MM.1S (cell line): ENCODE measurements around the gene WNT5A.

Source experiments
- DNase-seq: peaks from one replicate; pipeline ENCODE4 v3.0.0-alpha.2; 2015
- H2AFZ ChIP-seq: fragments of 300-600 bp; sonication (generic); 2 replicates; pipeline ENCODE4 v1.6.0; 2016; ENCODE audit warnings: antibody characterized with exemption, low read length
- H3F3A ChIP-seq: fragments of 300-600 bp; sonication (generic); 2 replicates; pipeline ENCODE4 v1.6.1; 2016; ENCODE audit warnings: mild to moderate bottlenecking, antibody characterized with exemption, low read length, moderate library complexity, mixed read lengths; ENCODE audit not compliant: insufficient read depth
- H3K27ac ChIP-seq: fragments of 300-600 bp; sonication (generic); 2 replicates; pipeline ENCODE4 v1.5.1; 2016; ENCODE audit warnings: mild to moderate bottlenecking, low read length
- H3K27me3 ChIP-seq: fragments of 300-600 bp; sonication (generic); replicated peaks from 2 replicates; pipeline ENCODE4 v1.6.0; 2016; ENCODE audit warnings: low read length; ENCODE audit not compliant: insufficient read depth
- H3K36me3 ChIP-seq: fragments of 300-600 bp; sonication (generic); replicated peaks from 2 replicates; pipeline ENCODE4 v1.6.1; 2016; ENCODE audit warnings: mild to moderate bottlenecking, low read length, mixed read lengths; ENCODE audit not compliant: insufficient read depth
- H3K4me1 ChIP-seq: fragments of 300-600 bp; sonication (generic); 2 replicates; pipeline ENCODE4 v1.6.1; 2016; ENCODE audit warnings: low read length, mixed read lengths
- H3K4me2 ChIP-seq: fragments of 300-600 bp; sonication (generic); 2 replicates; pipeline ENCODE4 v1.6.0; 2016; ENCODE audit warnings: low read depth, low read length
- H3K4me3 ChIP-seq: fragments of 300-600 bp; sonication (generic); 2 replicates; pipeline ENCODE4 v1.5.1; 2016; ENCODE audit warnings: low read length, mixed read lengths
- H3K79me2 ChIP-seq: fragments of 300-600 bp; sonication (generic); 2 replicates; pipeline ENCODE4 v1.6.1; 2016; ENCODE audit warnings: mixed run types, low read length, mixed read lengths
- H3K9ac ChIP-seq: fragments of 300-600 bp; sonication (generic); 2 replicates; pipeline ENCODE4 v1.6.1; 2016; ENCODE audit warnings: low read length, mixed read lengths
- H3K9me2 ChIP-seq: fragments of 300-600 bp; sonication (generic); replicated peaks from 2 replicates; pipeline ENCODE4 v1.6.1; 2016; ENCODE audit warnings: mild to moderate bottlenecking, low read length, mixed read lengths; ENCODE audit not compliant: insufficient read depth
- H3K9me3 ChIP-seq: fragments of 300-600 bp; sonication (generic); replicated peaks from 2 replicates; pipeline ENCODE4 v1.6.1; 2016; ENCODE audit warnings: mild to moderate bottlenecking, low read length, mixed read lengths; ENCODE audit not compliant: insufficient read depth
- H4K20me1 ChIP-seq: fragments of 300-600 bp; sonication (generic); 2 replicates; pipeline ENCODE4 v1.6.1; 2016; ENCODE audit warnings: mild to moderate bottlenecking, low read length, moderate library complexity, mixed read lengths; ENCODE audit not compliant: insufficient read depth
- EZH2 ChIP-seq: fragments of 300-600 bp; sonication (generic); optimal IDR thresholded peaks from 2 replicates; pipeline ENCODE3; 2017; ENCODE audit warnings: low read depth, mild to moderate bottlenecking, antibody characterized with exemption, low read length, mixed read lengths
- EZH2phosphoT487 ChIP-seq: fragments of 300-600 bp; sonication (generic); IDR thresholded peaks from 2 replicates; pipeline ENCODE4 v1.6.1; 2018; ENCODE audit warnings: antibody characterized with exemption, low read length
- TF ChIP-seq, protein P1 (sequence below): fragments of 300-600 bp; sonication (generic); IDR thresholded peaks from 2 replicates; pipeline ENCODE4 v1.5.1; 2016; ENCODE audit warnings: antibody characterized with exemption, low read length, mixed read lengths

WNT5A gene

DNA sequence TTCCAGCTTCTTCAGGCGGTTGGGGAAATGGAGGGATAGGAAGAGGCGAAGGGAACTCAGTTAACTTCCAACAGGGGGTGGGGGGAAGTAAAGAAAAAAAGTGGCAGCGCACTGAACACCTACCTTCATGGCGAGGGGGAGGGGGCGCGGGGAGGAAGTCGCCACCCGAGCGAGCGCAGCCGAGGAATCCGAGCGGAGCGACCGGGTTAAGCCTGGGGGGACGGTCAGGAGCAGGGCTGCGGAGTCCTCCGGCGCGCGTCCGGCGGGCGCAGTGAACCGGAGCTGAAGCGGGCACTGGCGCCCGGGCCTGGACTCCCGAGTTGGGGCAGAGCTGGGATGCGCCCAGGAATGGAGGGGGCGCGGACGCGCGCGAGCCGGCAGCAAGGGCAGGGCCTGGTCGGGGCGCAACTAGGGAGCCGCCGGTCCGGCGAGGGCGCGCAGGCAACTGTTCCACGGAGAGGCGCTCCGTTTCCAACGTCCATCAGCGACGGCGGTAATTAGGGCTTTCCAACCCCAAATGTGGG lies at the start of gene WNT5A:
WNT5A (minus strand) TSS at position 450 of the 524 bp plus-strand sequence; CDS start at position 129, 321 bp downstream.
- no peaks in the 10 kb centered on the region for H3K9me3 ChIP-seq
- TF ChIP-seq EZH2phosphoT487 (no peak), EZH2 (no peak)
- TF ChIP-seq, protein P1, sequence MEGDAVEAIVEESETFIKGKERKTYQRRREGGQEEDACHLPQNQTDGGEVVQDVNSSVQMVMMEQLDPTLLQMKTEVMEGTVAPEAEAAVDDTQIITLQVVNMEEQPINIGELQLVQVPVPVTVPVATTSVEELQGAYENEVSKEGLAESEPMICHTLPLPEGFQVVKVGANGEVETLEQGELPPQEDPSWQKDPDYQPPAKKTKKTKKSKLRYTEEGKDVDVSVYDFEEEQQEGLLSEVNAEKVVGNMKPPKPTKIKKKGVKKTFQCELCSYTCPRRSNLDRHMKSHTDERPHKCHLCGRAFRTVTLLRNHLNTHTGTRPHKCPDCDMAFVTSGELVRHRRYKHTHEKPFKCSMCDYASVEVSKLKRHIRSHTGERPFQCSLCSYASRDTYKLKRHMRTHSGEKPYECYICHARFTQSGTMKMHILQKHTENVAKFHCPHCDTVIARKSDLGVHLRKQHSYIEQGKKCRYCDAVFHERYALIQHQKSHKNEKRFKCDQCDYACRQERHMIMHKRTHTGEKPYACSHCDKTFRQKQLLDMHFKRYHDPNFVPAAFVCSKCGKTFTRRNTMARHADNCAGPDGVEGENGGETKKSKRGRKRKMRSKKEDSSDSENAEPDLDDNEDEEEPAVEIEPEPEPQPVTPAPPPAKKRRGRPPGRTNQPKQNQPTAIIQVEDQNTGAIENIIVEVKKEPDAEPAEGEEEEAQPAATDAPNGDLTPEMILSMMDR: no peak
- H3K4me2 ChIP-seq: peak within 1 kb of the TSS; percentile 94
- peaks cover 8% of the 10 kb centered on the region for H3F3A ChIP-seq
- no peaks in the 10 kb centered on the region for H4K20me1 ChIP-seq
- H3K36me3 ChIP-seq: no peaks in the 10 kb centered on the region
- peak within 1 kb of the TSS; percentile 95 for H3K4me3 ChIP-seq
- H3K79me2 ChIP-seq: no peaks in the 10 kb centered on the region
- H3K9me2 ChIP-seq: no peaks in the 10 kb centered on the region
- peak within 1 kb of the TSS; percentile 92 for H2AFZ ChIP-seq
- no peak within 1 kb of the TSS for H3K27ac ChIP-seq
- H3K4me1 ChIP-seq: peaks cover 6% of the 10 kb centered on the region; the same call in 1 of the 2 replicates
- H3K9ac ChIP-seq: peak within 1 kb of the TSS; percentile 62; the same call in 1 of the 2 replicates
- no peaks in the 10 kb centered on the region for H3K27me3 ChIP-seq
- DNase-seq: peak; percentile 42

DNA sequence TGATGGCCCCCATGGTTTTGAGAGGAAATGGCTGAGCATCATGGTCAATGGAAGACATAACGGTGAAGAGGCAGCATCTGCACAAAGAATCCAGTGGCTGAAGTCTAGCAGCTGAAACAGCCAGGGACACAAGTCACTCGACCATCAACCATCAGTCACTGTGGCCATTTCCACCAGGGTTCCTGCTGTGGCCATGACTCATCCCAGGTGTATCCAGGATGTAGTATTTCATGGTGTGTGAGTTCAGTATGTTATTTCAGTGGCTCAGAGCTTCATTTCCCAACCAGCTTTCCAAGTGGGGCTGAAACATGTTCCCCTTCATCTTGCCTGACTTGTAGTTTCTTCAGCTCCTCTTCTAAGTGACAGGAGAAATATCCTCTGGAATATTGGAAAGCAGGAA lies 47.8 kb upstream of the WNT5A start:
- no peak for DNase-seq

DNA sequence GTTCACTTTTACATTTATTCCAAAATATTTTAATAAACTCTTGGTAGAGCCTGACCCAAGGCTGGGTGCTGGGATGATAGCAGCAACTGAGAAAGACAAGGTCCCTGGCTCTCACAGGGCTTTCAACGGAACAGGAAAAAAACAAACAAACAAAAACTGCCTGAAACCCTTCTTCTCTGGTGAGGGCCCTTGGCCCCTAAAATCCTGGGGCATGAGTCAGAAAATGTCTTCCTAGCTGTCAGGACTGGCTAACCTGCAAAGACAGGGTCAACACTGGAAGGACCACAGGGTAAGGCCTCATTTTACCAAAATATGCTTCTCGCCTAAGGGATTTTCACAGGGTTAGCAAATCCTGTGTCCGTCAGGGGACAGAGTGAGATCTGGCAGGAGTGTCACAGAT lies 45.7 kb upstream of the WNT5A start:
- no peak overlapping the region for H3K4me3 ChIP-seq
- no peak overlapping the region for H3K27ac ChIP-seq
- H4K20me1 ChIP-seq: no peaks in the 10 kb centered on the region
- H3K79me2 ChIP-seq: no peaks in the 10 kb centered on the region
- TF ChIP-seq, protein P1: no peak
- no peak for TF ChIP-seq EZH2
- TF ChIP-seq EZH2phosphoT487: no peak
- no peak overlapping the region for H3K9ac ChIP-seq
- no peaks in the 10 kb centered on the region for H3K4me1 ChIP-seq
- no peak overlapping the region for H3K4me2 ChIP-seq
- no peaks in the 10 kb centered on the region for H3K27me3 ChIP-seq
- no peaks in the 10 kb centered on the region for H3K36me3 ChIP-seq
- no peaks in the 10 kb centered on the region for H3F3A ChIP-seq
- no peaks in the 10 kb centered on the region for H3K9me3 ChIP-seq
- H3K9me2 ChIP-seq: no peaks in the 10 kb centered on the region
- no peak for DNase-seq
- no peak overlapping the region for H2AFZ ChIP-seq

More for the DNA sequence above, 47.8 kb upstream of the WNT5A start:
- no peak overlapping the region for H2AFZ ChIP-seq
- H3K9me3 ChIP-seq: no peaks in the 10 kb centered on the region
- no peaks in the 10 kb centered on the region for H3K27me3 ChIP-seq
- no peaks in the 10 kb centered on the region for H3K4me1 ChIP-seq
- no peak overlapping the region for H3K4me3 ChIP-seq
- no peak overlapping the region for H3K27ac ChIP-seq
- H3K9me2 ChIP-seq: no peaks in the 10 kb centered on the region
- no peaks in the 10 kb centered on the region for H3K36me3 ChIP-seq
- no peaks in the 10 kb centered on the region for H4K20me1 ChIP-seq
- H3K9ac ChIP-seq: no peak overlapping the region
- H3F3A ChIP-seq: no peaks in the 10 kb centered on the region
- H3K4me2 ChIP-seq: no peak overlapping the region
- TF ChIP-seq EZH2 (no peak), EZH2phosphoT487 (no peak)
- TF ChIP-seq, protein P1: no peak
- no peaks in the 10 kb centered on the region for H3K79me2 ChIP-seq
